ENCODE results near the gene DYNLT4. TPM values are rescaled to one million over a fixed set of nuclear protein-coding genes. Genes with fewer than 3 reads are reported as not detected.
A peak's percentile ranks its signal among the peaks of the same experiment; 100 is the strongest.
"Not testable (repeated sequence)": the region's sequence is repeated elsewhere in the genome, so short reads cannot be mapped to it uniquely, and the experiment has no call there.

The DYNLT4 gene
- total and polyA plus RNA-seq, 10 donors, result 0.15 to 2.1 (median 0.82) TPM; not detected in 3

DNA sequence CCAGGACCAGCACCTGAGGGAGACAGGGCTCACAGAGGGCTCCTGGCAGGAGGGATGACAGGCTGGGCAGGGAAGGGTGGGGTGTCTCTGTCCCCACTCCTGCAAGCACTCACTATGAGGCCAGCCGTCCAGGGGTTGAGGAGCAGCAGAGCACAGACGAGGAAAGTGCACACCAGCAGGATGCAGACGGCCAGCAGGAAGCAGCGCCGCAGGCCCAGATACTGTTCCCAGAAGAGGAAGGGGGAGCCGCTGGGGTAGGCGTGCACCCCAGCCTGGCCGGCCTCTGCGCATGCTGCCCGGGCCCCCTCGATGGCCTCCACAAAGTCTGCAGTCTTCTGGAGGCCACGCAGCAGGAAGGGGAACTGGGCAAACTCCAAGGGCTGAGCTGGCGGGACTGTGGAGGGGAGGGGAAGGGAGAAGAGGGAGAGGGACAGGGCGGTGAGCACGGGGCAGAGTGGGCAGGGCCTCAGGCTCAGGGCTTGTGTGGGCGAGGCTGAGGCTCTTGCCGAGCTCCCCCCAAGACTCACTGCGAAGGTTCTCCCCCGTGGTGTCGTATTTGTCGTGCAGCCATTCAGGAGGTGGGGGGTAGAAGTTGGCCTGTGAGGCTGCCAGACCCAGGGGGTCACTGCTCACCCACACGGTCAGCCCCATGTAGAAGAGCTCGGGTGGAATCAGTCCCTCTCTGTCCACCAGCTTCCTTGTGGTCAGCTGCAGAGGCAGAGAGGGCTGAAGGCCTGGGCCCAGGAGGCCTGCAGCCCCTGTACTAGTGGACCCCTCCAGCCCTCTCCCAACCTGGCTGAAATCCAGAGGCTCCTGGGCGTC lies 19.4 kb upstream of the DYNLT4 start:
- peak overlapping the region in 6 of 8 donors; percentile 35 to 70 (median 62) for H3K27ac ChIP-seq
- WGBS, 5 donors, result 14 to 28% (median 22%) methylated on average over 18 to 24 of the region's 24 CpGs
- intact Hi-C loops (cut with DNase I; ENCODE audit: low total_unique reads), result no loop called here
- no peaks in the 10 kb centered on the region for H3K9me3 ChIP-seq
- H3K4me1 ChIP-seq, result peaks cover 0 to 46% (median 20%) of the 10 kb centered on the region in 6 donors
- no peaks in the 10 kb centered on the region for H3K36me3 ChIP-seq
- TF ChIP-seq POLR2A (IDR thresholded peaks at IDR 0.05), result no peak
- TF ChIP-seq POLR2AphosphoS5 (IDR thresholded peaks at IDR 0.05), result peak; percentile 48 to 85 (median 70)
- TF ChIP-seq, protein P1, sequence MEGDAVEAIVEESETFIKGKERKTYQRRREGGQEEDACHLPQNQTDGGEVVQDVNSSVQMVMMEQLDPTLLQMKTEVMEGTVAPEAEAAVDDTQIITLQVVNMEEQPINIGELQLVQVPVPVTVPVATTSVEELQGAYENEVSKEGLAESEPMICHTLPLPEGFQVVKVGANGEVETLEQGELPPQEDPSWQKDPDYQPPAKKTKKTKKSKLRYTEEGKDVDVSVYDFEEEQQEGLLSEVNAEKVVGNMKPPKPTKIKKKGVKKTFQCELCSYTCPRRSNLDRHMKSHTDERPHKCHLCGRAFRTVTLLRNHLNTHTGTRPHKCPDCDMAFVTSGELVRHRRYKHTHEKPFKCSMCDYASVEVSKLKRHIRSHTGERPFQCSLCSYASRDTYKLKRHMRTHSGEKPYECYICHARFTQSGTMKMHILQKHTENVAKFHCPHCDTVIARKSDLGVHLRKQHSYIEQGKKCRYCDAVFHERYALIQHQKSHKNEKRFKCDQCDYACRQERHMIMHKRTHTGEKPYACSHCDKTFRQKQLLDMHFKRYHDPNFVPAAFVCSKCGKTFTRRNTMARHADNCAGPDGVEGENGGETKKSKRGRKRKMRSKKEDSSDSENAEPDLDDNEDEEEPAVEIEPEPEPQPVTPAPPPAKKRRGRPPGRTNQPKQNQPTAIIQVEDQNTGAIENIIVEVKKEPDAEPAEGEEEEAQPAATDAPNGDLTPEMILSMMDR (IDR thresholded peaks at IDR 0.05 in 8 of 11, conservative IDR thresholded peaks at IDR 0.05 in 3 of 11), result no peak
- H3K4me3 ChIP-seq, result peak overlapping the region in 2 of 8 donors; percentile 1 to 4
- peak; percentile 91 for DNase-seq
- no peaks in the 10 kb centered on the region for H3K27me3 ChIP-seq (replicated peaks in 1 of 7)

DNA sequence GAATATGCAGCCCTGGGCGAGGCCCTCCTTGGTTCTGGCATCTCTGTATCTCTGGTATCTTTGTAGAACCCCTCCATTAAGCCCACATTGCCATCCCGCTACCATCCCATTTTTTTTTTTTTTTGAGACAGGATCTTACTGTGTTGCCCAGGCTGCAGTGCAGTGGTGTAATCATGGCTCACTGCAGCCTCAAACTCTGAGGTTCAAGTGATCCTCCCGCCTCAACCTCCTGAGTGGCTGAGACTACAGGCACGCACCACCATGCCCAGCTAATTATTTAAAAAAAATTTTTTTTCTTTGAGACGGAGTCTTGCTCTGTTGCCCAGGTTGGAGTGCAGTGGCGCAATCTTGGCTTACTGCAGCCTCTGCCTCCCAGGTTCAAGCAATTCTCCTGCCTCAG lies 17.2 kb upstream of the DYNLT4 start:
- not testable (repeated sequence) for H3K36me3 ChIP-seq; H3K27me3 ChIP-seq (replicated peaks in 1 of 7); H3K27ac ChIP-seq; H3K9me3 ChIP-seq; H3K4me3 ChIP-seq
- WGBS, 5 donors, result 92 to 95% (median 93%) methylated on average over 6 of the region's 6 CpGs
- DNase-seq, result peak; percentile 19
- H3K4me1 ChIP-seq, result peaks cover 8 to 38% (median 26%) of the 10 kb centered on the region in 6 donors
- intact Hi-C loops (cut with DNase I; ENCODE audit: low total_unique reads), result loop anchor here (5.0 kb wide), 1 partner anchor 37 kb away; the partner anchor contains the start of gene BEST4

DNA sequence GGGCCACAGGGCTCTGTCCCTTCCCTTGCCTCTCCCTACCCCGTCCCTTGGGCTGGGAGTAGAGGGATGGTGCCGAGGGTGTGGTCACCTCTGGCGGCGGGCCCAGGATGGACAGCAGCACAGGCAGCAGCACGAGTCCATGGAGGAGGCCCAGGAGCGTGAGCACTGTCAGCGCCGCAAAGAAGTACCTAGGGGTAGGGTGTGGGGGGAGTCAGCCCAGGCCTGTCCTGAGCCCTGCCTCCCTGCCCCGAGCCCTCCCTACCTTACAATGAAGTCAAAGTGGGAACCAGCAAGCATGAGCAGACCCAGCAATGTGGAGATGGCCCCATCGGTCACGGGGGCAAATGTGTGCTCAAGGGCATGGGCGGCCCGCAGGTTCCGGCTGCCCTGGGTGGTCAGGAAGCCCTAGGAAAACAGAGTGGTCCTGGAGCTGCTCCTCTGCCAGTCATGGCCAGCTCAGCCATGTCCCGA lies 15.9 kb upstream of the DYNLT4 start:
- 90 to 94% (median 93%) methylated on average over 11 to 15 of the region's 15 CpGs for WGBS, 5 donors
- TF ChIP-seq, protein P1 (IDR thresholded peaks at IDR 0.05 in 8 of 11, conservative IDR thresholded peaks at IDR 0.05 in 3 of 11), result no peak
- TF ChIP-seq POLR2AphosphoS5 (IDR thresholded peaks at IDR 0.05) (no peak), POLR2A (IDR thresholded peaks at IDR 0.05) (no peak)
- intact Hi-C loops (cut with DNase I; ENCODE audit: low total_unique reads), result loop anchor here (5.0 kb wide), 1 partner anchor 36 kb away; the partner anchor contains the start of gene BEST4
- Histone ChIP-seq H3K27ac (no peak overlapping the region), H3K36me3 (no peaks in the 10 kb centered on the region), H3K4me3 (no peak overlapping the region), H3K4me1 (peaks cover 8 to 48% (median 37%) of the 10 kb centered on the region in 6 donors), H3K27me3 (replicated peaks in 1 of 7) (no peaks in the 10 kb centered on the region), H3K9me3 (no peaks in the 10 kb centered on the region)
- DNase-seq, result peak; percentile 72

DNA sequence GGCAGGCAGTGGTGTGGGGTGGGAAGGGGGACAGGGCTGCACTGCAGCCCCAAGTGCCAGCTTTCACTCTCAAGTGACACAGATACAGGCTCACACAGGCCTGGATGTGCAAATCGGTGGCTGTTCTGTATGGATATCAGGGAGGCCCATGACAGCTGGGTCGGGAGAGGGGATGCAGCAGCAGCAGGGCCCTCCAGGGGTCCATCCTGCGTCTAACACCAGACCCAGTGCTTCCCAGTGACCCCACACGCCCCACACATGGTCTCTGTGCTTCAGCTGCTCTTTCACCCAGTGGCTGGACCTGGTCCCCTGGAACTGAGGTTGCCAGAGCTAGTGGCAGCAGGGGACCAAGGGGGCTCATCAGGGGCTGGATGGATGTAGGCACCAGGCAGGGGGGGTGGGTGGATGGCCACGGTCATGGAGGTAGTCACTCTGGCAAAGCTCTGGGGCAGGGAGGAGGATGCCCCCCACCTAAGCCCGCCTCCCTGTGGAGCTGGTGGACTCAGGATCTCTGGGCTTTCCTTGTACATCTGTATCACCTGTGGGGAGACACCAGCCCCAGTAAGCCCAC lies 15.1 kb upstream of the DYNLT4 start:
- DNase-seq, result peak; percentile 74

More for the DNA sequence above, 15.1 kb upstream of the DYNLT4 start:
- Histone ChIP-seq H3K27me3 (replicated peaks in 1 of 7) (no peaks in the 10 kb centered on the region), H3K27ac (no peak overlapping the region), H3K4me1 (peaks cover 8 to 48% (median 37%) of the 10 kb centered on the region in 6 donors), H3K9me3 (no peaks in the 10 kb centered on the region), H3K4me3 (no peak overlapping the region), H3K36me3 (no peaks in the 10 kb centered on the region)
- intact Hi-C loops (cut with DNase I; ENCODE audit: low total_unique reads), result loop anchor here (5.0 kb wide), 1 partner anchor 35 kb away; the partner anchor contains the start of gene BEST4
- 80 to 97% (median 90%) methylated on average over 2 to 6 of the region's 6 CpGs for WGBS, 5 donors
- TF ChIP-seq POLR2A (IDR thresholded peaks at IDR 0.05) (no peak), POLR2AphosphoS5 (IDR thresholded peaks at IDR 0.05) (no peak)
- TF ChIP-seq, protein P1 (IDR thresholded peaks at IDR 0.05 in 8 of 11, conservative IDR thresholded peaks at IDR 0.05 in 3 of 11), result no peak

Measured in spleen (tissue), 11 donors.